ENCODE data around the gene KLHL5. TPM values are rescaled to one million over a fixed set of nuclear protein-coding genes. Genes with fewer than 3 reads are reported as not detected.

KLHL5 gene
- polyA plus RNA-seq, 2 donors = 2.9 to 10.2 TPM

GRCh38 chr4:39146211-39146610, 84.2 kb downstream of the KLHL5 start:
- Histone ChIP-seq H3K4me3 (ENCODE audit: low read depth in 1 of 2, low read length in 2 of 2) (no peak overlapping the region), H3K27ac (ENCODE audit: low read depth in 2 of 2, low read length in 1 of 2) (no peak overlapping the region), H3K4me1 (ENCODE audit: control insufficient read depth in 2 of 2, insufficient read depth in 2 of 2, low read length in 1 of 2) (no peaks in the 10 kb centered on the region), H3K9me3 (ENCODE audit: control insufficient read depth in 2 of 2, insufficient read depth in 1 of 2, low read depth in 1 of 2, low read length in 1 of 2) (no peaks in the 10 kb centered on the region), H3K27me3 (ENCODE audit: control insufficient read depth in 1 of 2, insufficient read depth in 2 of 2, low read length in 2 of 2) (no peaks in the 10 kb centered on the region), H3K36me3 (ENCODE audit: control insufficient read depth in 2 of 2, insufficient read depth in 2 of 2, low read length in 1 of 2) (no peaks in the 10 kb centered on the region)
- 67 to 82% methylated on average over 1 of the region's 1 CpG for WGBS, 2 donors

- no peaks in the 10 kb centered on the region for H3K36me3 ChIP-seq (ENCODE audit: control insufficient read depth in 2 of 2, insufficient read depth in 2 of 2, low read length in 1 of 2)
- H3K4me3 ChIP-seq (ENCODE audit: low read depth in 1 of 2, low read length in 2 of 2) = no peak overlapping the region
- no peaks in the 10 kb centered on the region for H3K27me3 ChIP-seq (ENCODE audit: control insufficient read depth in 1 of 2, insufficient read depth in 2 of 2, low read length in 2 of 2)
- H3K27ac ChIP-seq (ENCODE audit: low read depth in 2 of 2, low read length in 1 of 2) = no peak overlapping the region
- H3K4me1 ChIP-seq (ENCODE audit: control insufficient read depth in 2 of 2, insufficient read depth in 2 of 2, low read length in 1 of 2) = no peaks in the 10 kb centered on the region
- H3K9me3 ChIP-seq (ENCODE audit: control insufficient read depth in 2 of 2, insufficient read depth in 1 of 2, low read depth in 1 of 2, low read length in 1 of 2) = no peaks in the 10 kb centered on the region
- 93 to 95% methylated on average over 4 of the region's 4 CpGs for WGBS, 2 donors
Measured at GRCh38 chr4:39154009-39154408, 92.0 kb downstream of the KLHL5 start.

GRCh38 chr4:39157520-39157919, 95.5 kb downstream of the KLHL5 start:
- WGBS, 2 donors = 92 to 95% methylated on average over 2 of the region's 2 CpGs

GRCh38 chr4:39166177-39166576, 104.1 kb downstream of the KLHL5 start:
- Histone ChIP-seq H3K36me3 (ENCODE audit: control insufficient read depth in 2 of 2, insufficient read depth in 2 of 2, low read length in 1 of 2) (no peaks in the 10 kb centered on the region), H3K27me3 (ENCODE audit: control insufficient read depth in 1 of 2, insufficient read depth in 2 of 2, low read length in 2 of 2) (no peaks in the 10 kb centered on the region), H3K4me1 (ENCODE audit: control insufficient read depth in 2 of 2, insufficient read depth in 2 of 2, low read length in 1 of 2) (no peaks in the 10 kb centered on the region), H3K27ac (ENCODE audit: low read depth in 2 of 2, low read length in 1 of 2) (no peak overlapping the region), H3K4me3 (ENCODE audit: low read depth in 1 of 2, low read length in 2 of 2) (no peak overlapping the region), H3K9me3 (ENCODE audit: control insufficient read depth in 2 of 2, insufficient read depth in 1 of 2, low read depth in 1 of 2, low read length in 1 of 2) (no peaks in the 10 kb centered on the region)
- WGBS, 2 donors = 66% methylated on average over 3 of the region's 3 CpGs

More at GRCh38 chr4:39157520-39157919, 95.5 kb downstream of the KLHL5 start:
- Histone ChIP-seq H3K36me3 (ENCODE audit: control insufficient read depth in 2 of 2, insufficient read depth in 2 of 2, low read length in 1 of 2) (no peaks in the 10 kb centered on the region), H3K4me1 (ENCODE audit: control insufficient read depth in 2 of 2, insufficient read depth in 2 of 2, low read length in 1 of 2) (no peaks in the 10 kb centered on the region), H3K4me3 (ENCODE audit: low read depth in 1 of 2, low read length in 2 of 2) (no peak overlapping the region), H3K27me3 (ENCODE audit: control insufficient read depth in 1 of 2, insufficient read depth in 2 of 2, low read length in 2 of 2) (no peaks in the 10 kb centered on the region), H3K9me3 (ENCODE audit: control insufficient read depth in 2 of 2, insufficient read depth in 1 of 2, low read depth in 1 of 2, low read length in 1 of 2) (no peaks in the 10 kb centered on the region), H3K27ac (ENCODE audit: low read depth in 2 of 2, low read length in 1 of 2) (no peak overlapping the region)

- 79 to 90% methylated on average over 7 of the region's 7 CpGs for WGBS, 2 donors
Measured at GRCh38 chr4:39166669-39167068, 104.6 kb downstream of the KLHL5 start.

GRCh38 chr4:39169426-39169825, 107.4 kb downstream of the KLHL5 start:
- WGBS, 2 donors = 48% methylated on average over 3 of the region's 3 CpGs
- Histone ChIP-seq H3K27me3 (ENCODE audit: control insufficient read depth in 1 of 2, insufficient read depth in 2 of 2, low read length in 2 of 2) (no peaks in the 10 kb centered on the region), H3K4me1 (ENCODE audit: control insufficient read depth in 2 of 2, insufficient read depth in 2 of 2, low read length in 1 of 2) (no peaks in the 10 kb centered on the region), H3K4me3 (ENCODE audit: low read depth in 1 of 2, low read length in 2 of 2) (no peak overlapping the region), H3K36me3 (ENCODE audit: control insufficient read depth in 2 of 2, insufficient read depth in 2 of 2, low read length in 1 of 2) (no peaks in the 10 kb centered on the region), H3K27ac (ENCODE audit: low read depth in 2 of 2, low read length in 1 of 2) (no peak overlapping the region), H3K9me3 (ENCODE audit: control insufficient read depth in 2 of 2, insufficient read depth in 1 of 2, low read depth in 1 of 2, low read length in 1 of 2) (no peaks in the 10 kb centered on the region)

More at GRCh38 chr4:39166669-39167068, 104.6 kb downstream of the KLHL5 start:
- H3K36me3 ChIP-seq (ENCODE audit: control insufficient read depth in 2 of 2, insufficient read depth in 2 of 2, low read length in 1 of 2) = no peaks in the 10 kb centered on the region
- no peaks in the 10 kb centered on the region for H3K27me3 ChIP-seq (ENCODE audit: control insufficient read depth in 1 of 2, insufficient read depth in 2 of 2, low read length in 2 of 2)
- no peaks in the 10 kb centered on the region for H3K4me1 ChIP-seq (ENCODE audit: control insufficient read depth in 2 of 2, insufficient read depth in 2 of 2, low read length in 1 of 2)
- H3K27ac ChIP-seq (ENCODE audit: low read depth in 2 of 2, low read length in 1 of 2) = no peak overlapping the region
- H3K9me3 ChIP-seq (ENCODE audit: control insufficient read depth in 2 of 2, insufficient read depth in 1 of 2, low read depth in 1 of 2, low read length in 1 of 2) = no peaks in the 10 kb centered on the region
- no peak overlapping the region for H3K4me3 ChIP-seq (ENCODE audit: low read depth in 1 of 2, low read length in 2 of 2)

- Histone ChIP-seq H3K4me3 (ENCODE audit: low read depth in 1 of 2, low read length in 2 of 2) (no peak overlapping the region), H3K4me1 (ENCODE audit: control insufficient read depth in 2 of 2, insufficient read depth in 2 of 2, low read length in 1 of 2) (no peaks in the 10 kb centered on the region), H3K9me3 (ENCODE audit: control insufficient read depth in 2 of 2, insufficient read depth in 1 of 2, low read depth in 1 of 2, low read length in 1 of 2) (no peaks in the 10 kb centered on the region), H3K27ac (ENCODE audit: low read depth in 2 of 2, low read length in 1 of 2) (no peak overlapping the region), H3K36me3 (ENCODE audit: control insufficient read depth in 2 of 2, insufficient read depth in 2 of 2, low read length in 1 of 2) (no peaks in the 10 kb centered on the region), H3K27me3 (ENCODE audit: control insufficient read depth in 1 of 2, insufficient read depth in 2 of 2, low read length in 2 of 2) (no peaks in the 10 kb centered on the region)
- 95% methylated on average over 12 of the region's 12 CpGs for WGBS, 2 donors
Measured at GRCh38 chr4:39170301-39170700, 108.3 kb downstream of the KLHL5 start.

Other genes starting within 250 kb of the KLHL5 start
- under 1 TPM; 0.20 to 0.21 TPM for gene TLR6, start 205.4 kb upstream of the KLHL5 start, polyA plus RNA-seq
- 10 to 100 TPM; 13.5 to 21.4 TPM for gene FAM114A1, start 194.4 kb upstream of the KLHL5 start, polyA plus RNA-seq
- gene TMEM156, start 29.8 kb upstream of the KLHL5 start, polyA plus RNA-seq = under 1 TPM; 0.25 to 0.81 TPM
- gene WDR19, start 120.3 kb downstream of the KLHL5 start, polyA plus RNA-seq = 10 to 100 TPM; 11.1 to 12.4 TPM

All from esophagus (tissue), 2 donors.